GM12878 (cell line): Measurements from ENCODE around the gene TSPEAR. TPM values are rescaled to one million over a fixed set of nuclear protein-coding genes. Genes with fewer than 3 reads are reported as not detected.

Experiments used
- ATAC-seq: fragments of 200-7000 bp; cut with Tn5 transposase; 3 replicates; pipeline ENCODE4 v1.9.1; 2020; ENCODE audit warnings: mild to moderate bottlenecking, moderate library complexity
- BruUV-seq: library from RNA; stranded (reverse); fragments of 400-500 nt; replicated peaks from 2 replicates; lab custom pipeline; 2021; lab: Mats Ljungman, UMichigan
- CTCF ChIA-PET: fragments of 300-600 bp; sonication (Branson Sonifier 250); formaldehyde crosslinking; extraction: SDS; loops from one replicate; lab custom pipeline; 2021; ENCODE audit warnings: inconsistent platforms; lab: Yijun Ruan, JAX
- POLR2A ChIA-PET: fragments of 350-600 bp; formaldehyde crosslinking; extraction: SDS; loops from one replicate; lab custom pipeline; 2021; ENCODE audit warnings: inconsistent platforms; lab: Charles Lee
- RAD21 ChIA-PET: fragments of 300-600 bp; sonication (Branson Sonifier 250); formaldehyde crosslinking; loops from one replicate; lab custom pipeline; 2023; ENCODE audit warnings: antibody characterized with exemption; ENCODE audit not compliant: unreplicated experiment; lab: Charles Lee
- SMC1A ChIA-PET: fragments of 300-600 bp; sonication (Branson Sonifier 250); formaldehyde crosslinking; loops from one replicate; lab custom pipeline; 2023; ENCODE audit not compliant: unreplicated experiment, uncharacterized antibody; lab: Charles Lee
- DNase-seq: peaks from one replicate; pipeline ENCODE4 v3.0.0-alpha.2; 2011; ENCODE audit warnings: low read depth, low spot score
- FAIRE-seq: peaks from 3 replicates; lab custom pipeline; 2011; peaks lifted over from hg19 to GRCh38; lab: Jason Lieb, UNC
- H2AFZ ChIP-seq: 2 replicates; pipeline ENCODE4 v1.6.0; 2011; ENCODE audit warnings: low read depth, low read length, control low read depth; ENCODE audit not compliant: control insufficient read depth
- H3K27ac ChIP-seq: 2 replicates; pipeline ENCODE4 v1.5.1; 2011; ENCODE audit warnings: control low read depth; ENCODE audit not compliant: control insufficient read depth, insufficient read depth
- H3K27me3 ChIP-seq, 2 experiments: replicated peaks in 1 of 2; 2 replicates each; pipeline versions ENCODE4 v1.6.0 to v1.6.1; 2011; ENCODE audit warnings: low read length in 1 of 2; ENCODE audit not compliant: control insufficient read depth in 2 of 2, insufficient read depth in 2 of 2
- H3K36me3 ChIP-seq, 2 experiments: 2 replicates each; pipeline ENCODE4 v1.5.1; 2011; ENCODE audit warnings: low read length in 1 of 2; ENCODE audit not compliant: control insufficient read depth in 2 of 2, insufficient read depth in 2 of 2
- H3K4me1 ChIP-seq: 2 replicates; pipeline ENCODE4 v1.6.1; 2011; ENCODE audit warnings: mild to moderate bottlenecking, low read length, moderate library complexity, mixed read lengths; ENCODE audit not compliant: control insufficient read depth, insufficient read depth
- H3K4me2 ChIP-seq: 2 replicates; pipeline ENCODE4 v1.6.0; 2011; ENCODE audit warnings: control low read depth; ENCODE audit not compliant: control insufficient read depth, insufficient read depth
- H3K4me3 ChIP-seq: fragments of 200-600 bp; sonication (generic); 2 replicates; pipeline ENCODE4 v1.5.1; 2016
- H3K79me2 ChIP-seq: 2 replicates; pipeline ENCODE4 v1.6.0; 2011; ENCODE audit warnings: low read length; ENCODE audit not compliant: control insufficient read depth, insufficient read depth
- H3K9ac ChIP-seq: 2 replicates; pipeline ENCODE4 v1.8.0; 2011; ENCODE audit warnings: low read length, control low read depth, mixed read lengths; ENCODE audit not compliant: control insufficient read depth, insufficient read depth
- H3K9me3 ChIP-seq: replicated peaks from 3 replicates; pipeline ENCODE4 v1.5.1; 2011; ENCODE audit warnings: mild to moderate bottlenecking, low read length; ENCODE audit not compliant: control insufficient read depth, insufficient read depth
- H4K20me1 ChIP-seq: 2 replicates; pipeline ENCODE4 v1.6.0; 2011; ENCODE audit not compliant: control insufficient read depth, insufficient read depth
- BACH1 ChIP-seq: fragments of 450-650 bp; IDR thresholded peaks from 2 replicates; pipeline ENCODE4 v1.6.1; 2017; ENCODE audit warnings: mild to moderate bottlenecking, borderline replicate concordance
- ZBTB33 ChIP-seq: fragments of 450-650 bp; IDR thresholded peaks from 2 replicates; pipeline ENCODE4 v1.6.1; 2017; ENCODE audit warnings: mild to moderate bottlenecking
- WGBS: methylation state at CpG from one replicate; pipeline ENCODE4 v1.1.6; 2016; ENCODE audit warnings: low lambda C conversion rate; ENCODE audit not compliant: insufficient replicate concordance, insufficient coverage; ENCODE audit errors: missing lambda C conversion rate; 5-methylcytosine and 5-hydroxymethylcytosine counted together
- in situ Hi-C: fragments of 300-500 bp; cut with MboI; formaldehyde crosslinking; loops from 9 replicates; pipeline ENCODE4 v1.14.3; 2018; ENCODE audit warnings: mixed read lengths
- intact Hi-C: fragments of 100-400 bp; cut with micrococcal nuclease; formaldehyde crosslinking; loops from one replicate; pipeline ENCODE4 v1.14.2; 2022; ENCODE audit not compliant: unreplicated experiment
- polyA plus RNA-seq, 11 experiments: library from polyadenylated mRNA; depleted of rRNA in 4 of 11; unstranded in 6 of 11; stranded (reverse) in 5 of 11; fragments of >200 nt; fragmentation: Nextera tagmentation in 4 of 11; fragmentation: Illumina TruSeq in 1 of 11; extraction: Ambion mirVana in 4 of 11; extraction: Trizol in 1 of 11; gene quantifications; 1 replicate in 1 of 11; 2 replicates in 10 of 11; pipeline versions ENCODE4 v1.2.1 to v1.2.3, GENCODE V29; 2011 to 2016; ENCODE audit warnings: inconsistent platforms in 2 of 11, missing spikeins in 2 of 11, low read depth in 1 of 11
- total RNA-seq, 4 experiments: library from RNA; depleted of rRNA in 3 of 4; stranded (reverse); fragments of >200 nt in 3 of 4; fragmentation: Illumina TruSeq in 1 of 4; extraction: Trizol in 1 of 4; gene quantifications; 2 replicates each; pipeline versions ENCODE4 v1.2.1 to v1.2.3, GENCODE V29; 2013 to 2021

Gene TSPEAR
- total and polyA plus RNA-seq, 10 of the 15 experiments (the other 5 are each of a cell fraction or from before 2014, with no cell fraction given): not detected

GRCh38 chr21:44732956-44733355 is 21.6 kb upstream of the TSPEAR start:
- intact Hi-C loops: no loop called here
- CTCF ChIA-PET: no interaction called here
- no peaks in the 10 kb centered on the region for H3K9me3 ChIP-seq
- no peak overlapping the region for H3K27ac ChIP-seq
- H3K27me3 ChIP-seq: no peaks in the 10 kb centered on the region; a peak in 1 of 4 replicates
- 47% methylated on average over 10 of the region's 11 CpGs for WGBS
- no peaks in the 10 kb centered on the region for H3K79me2 ChIP-seq
- H3K4me3 ChIP-seq: no peak overlapping the region
- BruUV-seq: no TSS peak
- no peak overlapping the region for H2AFZ ChIP-seq
- H3K4me1 ChIP-seq: no peaks in the 10 kb centered on the region
- POLR2A ChIA-PET: no interaction called here
- ATAC-seq (no peak), FAIRE-seq (no peak), DNase-seq (no peak)
- H3K36me3 ChIP-seq: no peaks in the 10 kb centered on the region
- SMC1A ChIA-PET: interaction anchor here (0.5 to 2.0 kb wide), 2 partner anchors 9 to 64 kb away, joined by 3 to 7 read pairs; no protein-coding TSS in a partner anchor
- RAD21 ChIA-PET: no interaction called here
- H3K9ac ChIP-seq: no peak overlapping the region
- no peak for TF ChIP-seq BACH1
- in situ Hi-C loops: no loop called here
- H4K20me1 ChIP-seq: no peaks in the 10 kb centered on the region
- no peak overlapping the region for H3K4me2 ChIP-seq

GRCh38 chr21:44732263-44732662 is 20.9 kb upstream of the TSPEAR start:
- ATAC-seq: no peak
- Histone ChIP-seq H4K20me1 (no peaks in the 10 kb centered on the region), H3K9me3 (no peaks in the 10 kb centered on the region)
- CTCF ChIA-PET: no interaction called here
- no peak for TF ChIP-seq ZBTB33
- TF ChIP-seq, all 136 proteins: peak for 0
- no peak overlapping the region for H3K9ac ChIP-seq
- no peak overlapping the region for H3K27ac ChIP-seq
- POLR2A ChIA-PET: no interaction called here
- intact Hi-C loops (no loop called here), in situ Hi-C loops (no loop called here)
- no TSS peak for BruUV-seq
- FAIRE-seq: no peak
- no peaks in the 10 kb centered on the region; a peak in 1 of 4 replicates for H3K27me3 ChIP-seq
- DNase-seq: no peak
- no peaks in the 10 kb centered on the region for H3K79me2 ChIP-seq
- RAD21 ChIA-PET: no interaction called here
- H3K4me1 ChIP-seq: no peaks in the 10 kb centered on the region
- no peaks in the 10 kb centered on the region for H3K36me3 ChIP-seq
- no peak overlapping the region for H3K4me2 ChIP-seq
- SMC1A ChIA-PET: interaction anchor here (2.0 kb wide), 1 partner anchor 10 kb away, joined by 7 read pairs; no protein-coding TSS in a partner anchor
- H3K4me3 ChIP-seq: no peak overlapping the region
- 35% methylated on average over 10 of the region's 10 CpGs for whole genome bisulfite sequencing
- no peak overlapping the region for H2AFZ ChIP-seq
